Left forelimb (tissue), 1 donor: ENCODE results near the gene HBA1.
"Not testable (repeated sequence)": the region's sequence is repeated elsewhere in the genome, so short reads cannot be mapped to it uniquely, and the experiment has no call there.

Experiments used
- DNase-seq: peaks from one replicate; pipeline ENCODE4 v3.0.0-alpha.2; 2018; ENCODE audit warnings: low spot score

The HBA1 gene

DNA sequence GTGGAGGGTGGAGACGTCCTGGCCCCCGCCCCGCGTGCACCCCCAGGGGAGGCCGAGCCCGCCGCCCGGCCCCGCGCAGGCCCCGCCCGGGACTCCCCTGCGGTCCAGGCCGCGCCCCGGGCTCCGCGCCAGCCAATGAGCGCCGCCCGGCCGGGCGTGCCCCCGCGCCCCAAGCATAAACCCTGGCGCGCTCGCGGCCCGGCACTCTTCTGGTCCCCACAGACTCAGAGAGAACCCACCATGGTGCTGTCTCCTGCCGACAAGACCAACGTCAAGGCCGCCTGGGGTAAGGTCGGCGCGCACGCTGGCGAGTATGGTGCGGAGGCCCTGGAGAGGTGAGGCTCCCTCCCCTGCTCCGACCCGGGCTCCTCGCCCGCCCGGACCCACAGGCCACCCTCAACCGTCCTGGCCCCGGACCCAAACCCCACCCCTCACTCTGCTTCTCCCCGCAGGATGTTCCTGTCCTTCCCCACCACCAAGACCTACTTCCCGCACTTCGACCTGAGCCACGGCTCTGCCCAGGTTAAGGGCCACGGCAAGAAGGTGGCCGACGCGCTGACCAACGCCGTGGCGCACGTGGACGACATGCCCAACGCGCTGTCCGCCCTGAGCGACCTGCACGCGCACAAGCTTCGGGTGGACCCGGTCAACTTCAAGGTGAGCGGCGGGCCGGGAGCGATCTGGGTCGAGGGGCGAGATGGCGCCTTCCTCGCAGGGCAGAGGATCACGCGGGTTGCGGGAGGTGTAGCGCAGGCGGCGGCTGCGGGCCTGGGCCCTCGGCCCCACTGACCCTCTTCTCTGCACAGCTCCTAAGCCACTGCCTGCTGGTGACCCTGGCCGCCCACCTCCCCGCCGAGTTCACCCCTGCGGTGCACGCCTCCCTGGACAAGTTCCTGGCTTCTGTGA lies at the start of gene HBA1:
TSS of gene HBA1 (plus strand) at position 204 of the 906 bp plus-strand sequence. CDS start at position 241, 37 bp downstream.
- DNase-seq: not testable (repeated sequence)

DNA sequence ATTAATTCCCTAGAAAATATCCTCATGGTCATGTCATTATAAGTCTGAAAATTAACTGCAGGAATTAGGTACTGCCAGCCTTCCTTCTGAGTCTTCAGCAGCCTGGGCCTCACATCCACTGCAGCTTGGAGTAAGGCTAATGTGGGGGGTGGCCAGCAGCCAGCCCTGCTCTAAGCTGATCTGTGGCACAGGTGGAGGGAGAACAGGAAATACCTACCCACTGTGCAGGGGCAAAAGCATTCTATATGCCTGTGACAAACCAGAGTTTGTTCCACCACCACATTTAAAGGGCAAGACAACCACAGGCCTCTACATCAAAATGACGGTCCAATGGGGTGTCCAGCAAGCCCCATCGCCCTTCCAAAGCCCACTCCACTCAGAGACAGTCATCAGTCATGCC lies 47.4 kb upstream of the HBA1 start:
- DNase-seq: no peak

GRCh38 chr16:130533-131173 lies 45.8 kb upstream of the HBA1 start:
- no peak for DNase-seq

- DNase-seq: no peak
Observed at GRCh38 chr16:132120-132519, 44.4 kb upstream of the HBA1 start.

DNA sequence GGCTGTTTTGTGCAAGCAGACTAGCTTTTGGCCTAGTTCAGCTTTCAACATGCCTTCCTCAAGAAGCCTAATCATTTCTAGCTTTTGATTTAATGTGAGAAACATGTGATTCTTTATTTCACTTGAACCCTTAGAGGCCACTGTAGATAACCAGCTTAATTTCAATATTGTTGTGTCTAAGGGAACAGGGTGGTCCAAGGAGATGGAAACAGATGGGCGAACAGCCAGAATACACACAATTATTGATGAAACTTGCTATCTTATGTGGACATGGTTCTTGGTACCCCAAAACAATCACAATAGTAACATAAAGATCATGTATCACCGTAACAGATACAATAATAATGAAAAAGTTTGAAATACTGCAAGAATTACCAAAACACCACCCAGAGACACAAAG lies 42.8 kb upstream of the HBA1 start:
- no peak for DNase-seq

- DNase-seq: peak; percentile 71
Observed at GRCh38 chr16:138049-138417, 38.4 kb upstream of the HBA1 start.

GRCh38 chr16:140175-140857 lies 36.2 kb upstream of the HBA1 start:
- DNase-seq: no peak

GRCh38 chr16:142405-142967 lies 34.0 kb upstream of the HBA1 start:
- no peak for DNase-seq

GRCh38 chr16:143047-143446 lies 33.4 kb upstream of the HBA1 start:
- DNase-seq: no peak

DNA sequence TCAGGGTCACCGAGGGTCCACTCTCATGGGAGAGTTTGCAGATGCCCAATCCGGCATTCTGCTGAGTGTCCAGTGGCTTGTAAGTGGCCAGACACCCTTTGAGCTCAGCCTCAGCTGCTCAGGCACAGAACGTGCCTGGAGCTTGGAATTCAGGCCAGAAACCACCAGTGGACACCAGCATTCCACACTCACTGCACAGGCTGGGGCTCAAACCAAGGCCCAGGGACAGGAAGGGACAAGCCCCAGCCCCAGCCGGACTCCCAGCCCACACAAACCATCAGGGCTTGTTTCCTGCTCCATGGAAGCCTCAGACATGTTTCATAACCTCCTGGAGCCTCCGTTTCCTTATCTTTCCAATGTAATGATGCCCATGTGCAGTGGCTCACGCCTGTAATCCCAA lies 33.0 kb upstream of the HBA1 start:
- no peak for DNase-seq

- DNase-seq: no peak
Observed at GRCh38 chr16:144797-145252, 31.7 kb upstream of the HBA1 start.

GRCh38 chr16:146646-147045 lies 29.8 kb upstream of the HBA1 start:
- no peak for DNase-seq

DNA sequence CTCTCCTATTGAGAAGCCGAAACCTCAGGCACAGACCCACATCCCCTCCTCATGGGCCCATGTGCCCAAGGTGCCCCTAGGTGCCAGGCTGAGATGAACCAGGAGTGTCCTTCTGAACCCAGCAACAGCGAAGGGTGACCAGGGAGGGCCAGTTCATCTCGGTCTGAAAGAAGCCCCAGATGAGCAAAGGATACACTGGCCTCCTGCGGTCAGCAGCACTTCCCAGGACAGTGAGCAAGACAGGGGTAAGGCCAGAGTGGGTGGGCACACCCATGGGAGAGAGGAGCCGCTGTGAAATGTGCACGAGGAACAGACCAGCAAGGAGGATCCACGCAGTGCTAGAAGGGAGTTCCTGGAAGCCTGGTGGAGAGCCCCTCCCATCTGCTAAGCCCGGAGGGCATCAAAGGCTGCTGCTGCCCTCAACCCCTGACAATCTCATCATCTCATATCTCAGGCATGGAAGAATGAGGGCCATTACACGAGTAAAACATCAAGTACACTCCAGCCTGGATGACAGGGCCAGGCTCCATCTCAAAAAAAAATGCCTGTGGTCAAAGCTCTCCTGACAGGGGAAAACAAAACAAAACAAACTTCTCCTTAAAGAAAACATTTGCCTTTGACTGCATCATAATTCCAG lies 27.3 kb upstream of the HBA1 start:
- DNase-seq: no peak

- DNase-seq: no peak
Observed at GRCh38 chr16:152141-153128, 24.0 kb upstream of the HBA1 start, which contains the start of gene HBZ. HBZ (plus strand) TSS chr16:152644; CDS start chr16:152910, 266 bp downstream.

DNA sequence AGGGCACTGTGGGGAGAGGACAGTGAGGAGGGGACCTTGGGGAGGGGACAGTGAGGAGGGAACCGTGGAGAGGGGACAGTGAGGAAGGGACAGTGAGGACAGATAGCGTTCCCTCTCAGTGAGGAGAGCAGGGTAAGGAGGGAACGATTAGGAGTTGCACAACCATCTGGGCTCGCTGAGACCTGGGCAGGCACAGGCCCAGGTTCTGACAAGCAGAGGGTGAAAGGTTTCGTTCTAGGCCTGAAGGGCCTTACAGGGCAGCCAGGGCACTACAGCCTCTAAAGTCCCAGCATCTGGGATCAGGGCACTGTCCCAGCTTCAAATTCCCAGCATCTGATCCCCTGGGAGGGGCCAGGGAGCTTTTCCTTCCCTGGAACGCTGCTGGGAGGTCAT lies 23.4 kb upstream of the HBA1 start:
- DNase-seq: not testable (repeated sequence)

- DNase-seq: not testable (repeated sequence)
Observed at GRCh38 chr16:153550-154216, 22.8 kb upstream of the HBA1 start.

- DNase-seq: no peak
Observed at GRCh38 chr16:154217-155030, 22.1 kb upstream of the HBA1 start.

GRCh38 chr16:155031-155398 lies 21.5 kb upstream of the HBA1 start:
- no peak for DNase-seq
